H54 (cell line): ENCODE measurements around the gene PCSK1.

Source experiments
- DNase-seq: peaks from one replicate; pipeline ENCODE4 v3.0.0; 2011; ENCODE audit warnings: low spot score, mixed read lengths; ENCODE audit not compliant: insufficient read length
- FAIRE-seq: peaks from 3 replicates; lab custom pipeline; 2011; peaks lifted over from hg19 to GRCh38; lab: Jason Lieb, UNC
- POLR2A ChIP-seq: IDR thresholded peaks from 2 replicates; pipeline ENCODE4 v1.6.1; 2011; ENCODE audit warnings: low read depth, mild to moderate bottlenecking, low read length

Gene PCSK1

GRCh38 chr5:96447949-96448348, 14.9 kb upstream of the PCSK1 start:
- no peak for FAIRE-seq
- no peak for DNase-seq
- no peak for TF ChIP-seq POLR2A

GRCh38 chr5:96440185-96440538, 7.1 kb upstream of the PCSK1 start:
- FAIRE-seq: no peak
- TF ChIP-seq POLR2A: no peak
- DNase-seq: no peak

- FAIRE-seq (peak; percentile 38), DNase-seq (no peak)
- no peak for TF ChIP-seq POLR2A
Observed at GRCh38 chr5:96439477-96440184, 6.6 kb upstream of the PCSK1 start.

- TF ChIP-seq POLR2A: no peak
- DNase-seq (peak; percentile 16), FAIRE-seq (no peak)
Observed at GRCh38 chr5:96434201-96434645, 1.2 kb upstream of the PCSK1 start.

- DNase-seq: peak; percentile 48
- TF ChIP-seq POLR2A: no peak
- peak; percentile 58 for FAIRE-seq
Observed at GRCh38 chr5:96432216-96433065, 607 bp downstream of the PCSK1 start.

- no peak for TF ChIP-seq POLR2A
- peak; percentile 44 for DNase-seq
- FAIRE-seq: peak; percentile 52
Observed at GRCh38 chr5:96431376-96432187, 1.5 kb downstream of the PCSK1 start.

- no peak for TF ChIP-seq POLR2A
Observed at GRCh38 chr5:96427824-96428223, 5.2 kb downstream of the PCSK1 start.

GRCh38 chr5:96426831-96427230, 6.2 kb downstream of the PCSK1 start:
- no peak for FAIRE-seq

More at GRCh38 chr5:96427824-96428223, 5.2 kb downstream of the PCSK1 start:
- FAIRE-seq (no peak), DNase-seq (no peak)

GRCh38 chr5:96425443-96425842, 7.6 kb downstream of the PCSK1 start:
- no peak for DNase-seq
- FAIRE-seq: no peak
- no peak for TF ChIP-seq POLR2A

More at GRCh38 chr5:96426831-96427230, 6.2 kb downstream of the PCSK1 start:
- DNase-seq: no peak
- no peak for TF ChIP-seq POLR2A

- no peak for TF ChIP-seq POLR2A
- DNase-seq (no peak), FAIRE-seq (no peak)
Observed at GRCh38 chr5:96415897-96416296, 17.2 kb downstream of the PCSK1 start.

GRCh38 chr5:96412868-96413449, 20.1 kb downstream of the PCSK1 start:
- FAIRE-seq: no peak
- no peak for TF ChIP-seq POLR2A
- no peak for DNase-seq

GRCh38 chr5:96410013-96410412, 23.0 kb downstream of the PCSK1 start:
- FAIRE-seq: no peak
- TF ChIP-seq POLR2A: no peak
- no peak for DNase-seq

GRCh38 chr5:96408841-96409538, 24.1 kb downstream of the PCSK1 start:
- FAIRE-seq (no peak), DNase-seq (no peak)
- no peak for TF ChIP-seq POLR2A
